ENCODE measurements around the gene TMEM184A. TPM values are rescaled to one million over a fixed set of nuclear protein-coding genes. Genes with fewer than 3 reads are reported as not detected.
A peak's percentile ranks its signal among the peaks of the same experiment; 100 is the strongest.

TMEM184A gene
- total and polyA plus RNA-seq, 2 of the 13 experiments (the other 11 are each of a cell fraction or from before 2014, with no cell fraction given): 9.5 to 20.4 TPM

GRCh38 chr7:1558181-1558811 lies 2.3 kb upstream of the TMEM184A start:
- peak; percentile 32 for DNase-seq (ENCODE audit: low spot score)
- Histone ChIP-seq H3K9ac (ENCODE audit: insufficient read depth, low read depth, low read length) (0 out of 2 replicates have a peak overlapping the region, but pooled peaks have one; percentile 11), H3K36me3 (replicated peaks in 1 of 2; ENCODE audit: control insufficient read depth in 1 of 2, insufficient read depth in 2 of 2, low read length in 2 of 2) (no peaks in the 10 kb centered on the region; a peak in 1 of 5 replicates), H3K9me3 (ENCODE audit: low read length) (no peaks in the 10 kb centered on the region), H3K79me2 (ENCODE audit: insufficient read depth, low read length) (no peaks in the 10 kb centered on the region), H3K27me3 (ENCODE audit: control insufficient read depth in 1 of 2, insufficient read depth in 2 of 2, low read length in 2 of 2) (peaks cover 8 to 15% of the 10 kb centered on the region in 2 experiments; a peak in 2 of 5 replicates), H3K27ac (ENCODE audit: extremely low read length, insufficient read depth, low read length) (no peak overlapping the region), H2AFZ (ENCODE audit: low read length) (no peak overlapping the region), H3K4me1 (ENCODE audit: insufficient read depth, low read length) (peaks cover 66% of the 10 kb centered on the region), H3K4me3 (replicated peaks in 1 of 3; ENCODE audit: insufficient read depth in 1 of 3, low read depth in 2 of 3, low read length in 3 of 3) (peak overlapping the region in 1 of 3 experiments; percentile 24; a peak in 1 of 6 replicates), H3K4me2 (ENCODE audit: low read depth, low read length) (peak overlapping the region; percentile 42), H4K20me1 (ENCODE audit: insufficient read depth, low read length) (no peaks in the 10 kb centered on the region)
- no peak for FAIRE-seq
- WGBS (ENCODE audit: low lambda C conversion rate): no CpG with 5 or more reads among the region's 24 CpGs
- CTCF ChIA-PET (ENCODE audit: low intra/inter-chr PET ratio, low total read pairs): interaction anchor here (0.6 kb wide), 1 partner anchor 38 kb away, joined by 3 read pairs; no protein-coding TSS in a partner anchor
- POLR2A ChIA-PET: interaction anchor here (6.4 kb wide), 1 partner anchor 24 kb away, joined by 108 read pairs; no protein-coding TSS in a partner anchor
- ATAC-seq: peak; percentile 21; the same call in 2 of the 3 replicates
- intact Hi-C loops (cut with micrococcal nuclease; ENCODE audit: unreplicated experiment): loop anchor here (5.0 kb wide), 1 partner anchor 36 kb away; no protein-coding TSS in a partner anchor
- BruUV-seq (replicated peaks): no TSS peak
- in situ Hi-C loops (cut with HindIII; ENCODE audit: extremely low pct_ligation_motif_present, low pct_unique_long_range_greater_than_20kb): loop anchor here (5.0 kb wide), 1 partner anchor 56 kb away; the partner anchor contains the start of gene INTS1
- TF ChIP-seq ZNF770 (CRISPR knock-in tag; IDR thresholded peaks at IDR 0.05) (no peak), ZNF501 (CRISPR knock-in tag; IDR thresholded peaks at IDR 0.05) (peak; percentile 29; the same call in 1 of the 2 replicates), ZNF430 (CRISPR knock-in tag; IDR thresholded peaks at IDR 0.05) (no peak), ERF (CRISPR knock-in tag; IDR thresholded peaks at IDR 0.05) (peak; percentile 36; the same call in 1 of the 2 replicates), MEF2D (CRISPR knock-in tag; IDR thresholded peaks at IDR 0.05) (peak; percentile 49; the same call in 1 of the 2 replicates), TRAFD1 (CRISPR knock-in tag; IDR thresholded peaks at IDR 0.05; ENCODE audit: borderline replicate concordance) (no peak), ZNF207 (IDR thresholded peaks at IDR 0.05; ENCODE audit: borderline replicate concordance) (no peak), ZNF510 (CRISPR knock-in tag; IDR thresholded peaks at IDR 0.05; ENCODE audit: low read depth) (no peak), PITX1 (CRISPR knock-in tag; IDR thresholded peaks at IDR 0.05) (0 out of 2 replicates have a peak, but pooled peaks have one; percentile 38), RAD21 (CRISPR knock-in tag; IDR thresholded peaks at IDR 0.05) (peak; percentile 55), ZMYM3 (CRISPR knock-in tag; IDR thresholded peaks at IDR 0.05) (peak; percentile 92), CCDC6 (CRISPR knock-in tag; IDR thresholded peaks at IDR 0.05) (no peak), ZNF580 (CRISPR knock-in tag; IDR thresholded peaks at IDR 0.05; ENCODE audit: borderline replicate concordance, low read depth) (no peak), BHLHE40 (IDR thresholded peaks at IDR 0.05; ENCODE audit: low read length) (0 out of 2 replicates have a peak, but pooled peaks have one; percentile 25), ZNF616 (CRISPR knock-in tag; IDR thresholded peaks at IDR 0.05; ENCODE audit: low read depth) (no peak), RORA (CRISPR knock-in tag; IDR thresholded peaks at IDR 0.05) (no peak), BCL3 (CRISPR knock-in tag; IDR thresholded peaks at IDR 0.05) (0 out of 2 replicates have a peak, but pooled peaks have one; percentile 33), THAP11 (CRISPR knock-in tag; IDR thresholded peaks at IDR 0.05) (0 out of 2 replicates have a peak, but pooled peaks have one; percentile 36), ZNF143 (CRISPR knock-in tag; IDR thresholded peaks at IDR 0.05) (0 out of 2 replicates have a peak, but pooled peaks have one; percentile 20)

Data from HepG2 (cell line).